ENCODE measurements around the gene SPRR1A.
"Not testable (repeated sequence)": the region's sequence is repeated elsewhere in the genome, so short reads cannot be mapped to it uniquely, and the experiment has no call there.

SPRR1A gene

DNA sequence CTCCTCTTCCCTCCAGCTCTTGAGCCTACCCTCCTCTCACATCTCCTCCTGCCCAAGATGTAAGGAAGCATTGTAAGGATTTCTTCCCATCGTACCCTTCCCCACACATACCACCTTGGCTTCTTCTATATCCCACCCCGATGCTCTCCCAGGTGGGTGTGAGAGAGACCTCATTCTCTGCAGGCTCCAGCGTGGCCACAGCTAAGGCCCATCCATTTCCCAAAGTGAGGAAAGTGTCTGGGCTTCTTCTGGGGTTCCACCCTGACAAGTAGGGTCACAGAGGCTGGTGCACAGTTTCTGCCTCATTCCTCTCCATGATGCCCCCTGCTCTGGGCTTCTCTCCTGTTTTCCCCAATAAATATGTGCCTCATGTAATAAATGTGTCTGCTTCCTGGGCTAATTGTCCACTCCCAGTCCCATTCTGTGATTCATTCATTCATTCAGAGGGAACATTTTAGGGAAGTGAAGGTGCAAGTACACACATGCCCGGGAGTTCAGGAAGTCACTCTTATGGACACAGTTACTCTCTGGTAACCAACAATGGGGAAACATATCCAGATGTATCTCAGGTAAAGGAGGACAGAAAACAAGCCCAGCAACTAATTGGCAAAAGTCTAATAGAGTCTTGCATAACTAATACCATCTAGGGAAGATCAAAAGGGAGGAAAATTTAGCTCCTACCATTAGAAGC lies 11.5 kb upstream of the SPRR1A start:
- no peak for DNase-seq (ENCODE audit: low spot score)

GRCh38 chr1:152976688-152977087 lies 7.2 kb upstream of the SPRR1A start:
- DNase-seq (ENCODE audit: low spot score) = no peak

- no peak for DNase-seq (ENCODE audit: low spot score)
Measured at GRCh38 chr1:152977614-152978013, 6.3 kb upstream of the SPRR1A start.

DNA sequence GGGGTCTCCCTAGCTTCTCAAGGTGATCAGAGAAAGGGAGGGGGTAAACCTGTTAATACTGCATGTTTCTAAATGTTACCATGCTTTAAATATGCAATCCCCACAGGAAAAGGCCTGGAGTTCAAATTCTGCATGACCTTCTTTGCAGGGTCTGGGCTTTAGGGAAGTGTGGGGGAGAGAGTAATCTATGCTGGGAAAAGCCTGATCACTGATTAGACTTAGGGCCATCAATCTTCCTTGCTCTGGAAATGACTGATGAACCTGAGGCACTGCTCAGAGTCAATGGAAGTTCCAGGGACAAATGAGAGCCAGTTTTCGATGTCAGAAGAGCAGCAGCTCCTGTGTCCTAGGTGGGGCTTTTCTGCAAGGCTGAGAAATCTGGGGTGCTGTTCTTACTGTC lies 3.2 kb upstream of the SPRR1A start:
- DNase-seq (ENCODE audit: low spot score) = no peak

DNA sequence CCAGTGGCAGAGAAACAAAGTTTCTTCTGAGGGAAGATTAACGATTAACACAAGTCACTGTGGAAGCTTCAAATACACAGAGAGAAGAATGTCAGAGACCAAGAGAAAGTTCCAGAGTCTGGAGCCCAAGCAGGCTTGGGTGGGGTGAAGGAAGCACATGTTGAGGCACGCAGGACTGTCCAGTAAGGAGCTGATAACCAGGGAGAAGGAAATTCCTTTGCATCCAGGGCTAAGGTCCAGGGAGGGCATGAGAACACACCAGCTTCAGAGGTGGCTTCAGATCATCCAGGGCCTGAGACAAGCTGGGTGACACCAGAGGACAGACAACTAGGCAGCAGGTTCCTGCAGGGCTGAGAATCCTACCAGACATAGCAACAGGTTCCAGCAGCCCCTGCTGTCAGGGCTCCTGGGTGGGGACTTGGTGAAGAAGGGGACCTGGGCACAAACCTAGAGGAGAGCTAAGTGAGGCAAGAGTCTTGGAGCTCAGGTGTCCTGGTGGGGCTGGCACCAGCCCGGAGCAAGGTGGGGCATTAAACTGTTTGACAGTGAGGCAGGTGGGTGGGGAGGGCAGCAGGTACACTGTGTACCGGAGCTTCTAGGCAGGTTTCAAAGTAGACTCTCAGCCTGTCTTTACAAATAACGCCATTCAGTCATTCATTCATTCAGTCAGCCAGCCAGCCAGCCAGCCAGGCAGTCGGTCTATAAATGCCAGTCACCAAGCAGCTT lies 2.6 kb upstream of the SPRR1A start:
- no peak for DNase-seq (ENCODE audit: low spot score)

DNA sequence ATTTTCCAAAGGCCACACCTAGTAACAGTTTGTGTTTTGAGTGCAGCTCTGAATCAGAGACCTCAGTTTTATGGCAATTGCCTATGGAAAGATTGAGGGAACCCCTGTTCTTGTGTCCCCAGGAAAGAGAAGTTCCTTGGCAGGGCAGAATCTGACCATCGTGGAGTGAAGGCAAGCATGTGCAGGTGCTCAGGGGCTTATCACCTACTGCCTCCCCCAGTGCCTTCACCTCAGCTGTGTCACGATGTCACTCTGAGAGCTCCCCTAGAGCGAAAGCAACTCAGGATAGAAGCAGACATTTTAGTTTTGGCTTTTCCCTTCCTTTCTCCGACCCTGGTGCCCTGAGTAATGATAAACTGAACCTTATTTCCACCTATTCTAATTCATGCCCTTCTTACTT lies 1.8 kb upstream of the SPRR1A start:
- DNase-seq (ENCODE audit: low spot score) = no peak

DNA sequence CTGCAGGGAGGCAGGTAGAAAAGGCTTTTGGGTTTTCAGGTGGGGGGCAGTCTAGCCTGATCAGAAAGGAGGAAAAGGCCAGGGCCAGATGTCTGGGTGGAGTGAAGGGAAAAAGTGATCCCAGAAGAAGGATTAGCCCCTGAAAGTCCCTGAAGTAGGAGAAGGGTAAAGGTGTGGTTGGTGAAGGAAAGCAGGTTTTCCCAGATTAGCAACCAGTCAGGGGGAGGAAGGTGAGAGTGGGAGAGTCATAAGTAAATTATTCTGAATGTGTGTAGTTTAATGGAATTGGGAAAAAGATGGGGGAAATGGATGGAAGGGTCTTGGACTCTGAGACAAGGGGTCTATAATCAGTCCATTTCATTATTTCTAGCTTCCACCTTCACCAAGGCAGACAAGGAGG lies 647 bp upstream of the SPRR1A start:
- no peak for DNase-seq (ENCODE audit: low spot score)

- DNase-seq (ENCODE audit: low spot score) = no peak
Measured at GRCh38 chr1:152986578-152986977, 2.7 kb downstream of the SPRR1A start.

GRCh38 chr1:152993186-152993585 lies 9.3 kb downstream of the SPRR1A start:
- DNase-seq (ENCODE audit: low spot score) = no peak

GRCh38 chr1:152995842-152996241 lies 12.0 kb downstream of the SPRR1A start:
- DNase-seq (ENCODE audit: low spot score) = no peak

DNA sequence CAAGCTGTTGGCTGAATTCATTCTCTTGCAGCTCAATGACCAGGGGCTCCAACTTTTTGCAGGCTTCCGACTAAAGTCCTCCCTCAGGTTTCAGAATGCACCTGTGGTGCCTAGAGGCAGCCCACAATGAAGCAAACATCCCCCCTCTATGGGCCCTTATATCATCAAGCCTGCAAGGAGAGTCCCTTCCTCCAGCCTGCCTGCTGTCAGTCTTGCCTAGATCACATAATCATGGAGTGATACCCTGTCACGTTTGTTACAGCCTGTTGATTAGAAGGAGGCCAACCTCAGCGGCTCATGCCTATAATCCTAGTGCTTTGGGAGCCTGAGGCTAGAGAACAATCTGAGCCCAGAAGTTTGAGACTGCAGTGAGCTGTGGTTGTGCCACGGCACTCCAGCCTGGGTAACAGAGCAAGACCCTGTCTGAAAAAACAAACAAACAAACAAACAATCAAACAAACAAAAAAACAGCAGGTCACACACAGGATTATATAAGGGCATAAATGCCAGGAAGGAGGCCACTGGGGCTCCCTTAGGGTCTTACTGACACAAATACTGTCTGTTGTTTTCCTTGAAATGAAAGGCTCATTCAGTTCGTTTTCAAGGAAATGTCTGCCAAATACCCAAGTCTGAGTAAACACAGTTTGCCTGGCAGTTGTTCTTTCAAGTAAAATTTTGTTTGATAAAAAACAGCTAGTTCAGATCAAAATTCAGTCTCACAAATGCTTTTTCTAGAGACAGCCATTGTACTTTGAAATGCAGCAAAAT lies 12.9 kb downstream of the SPRR1A start:
- DNase-seq (ENCODE audit: low spot score) = no peak

DNA sequence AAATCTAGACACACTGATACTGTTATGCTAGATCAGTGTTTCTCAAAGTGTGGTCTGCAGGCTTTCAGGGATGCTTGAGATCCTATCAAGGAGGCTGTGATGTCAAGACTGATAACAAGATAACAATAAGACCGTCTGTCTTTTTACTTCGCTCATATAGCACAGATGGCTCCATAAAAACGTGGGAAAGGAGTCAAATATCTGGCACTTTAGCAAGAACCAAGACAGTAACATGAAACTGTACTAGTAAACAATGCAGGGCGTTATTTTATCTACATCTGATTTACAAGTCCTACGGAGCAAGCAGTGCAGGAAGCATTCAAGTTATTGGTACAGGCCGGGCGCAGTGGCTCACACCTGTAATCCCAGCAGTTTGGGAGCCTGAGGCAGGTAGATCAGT lies 14.0 kb downstream of the SPRR1A start:
- DNase-seq (ENCODE audit: low spot score) = no peak

DNA sequence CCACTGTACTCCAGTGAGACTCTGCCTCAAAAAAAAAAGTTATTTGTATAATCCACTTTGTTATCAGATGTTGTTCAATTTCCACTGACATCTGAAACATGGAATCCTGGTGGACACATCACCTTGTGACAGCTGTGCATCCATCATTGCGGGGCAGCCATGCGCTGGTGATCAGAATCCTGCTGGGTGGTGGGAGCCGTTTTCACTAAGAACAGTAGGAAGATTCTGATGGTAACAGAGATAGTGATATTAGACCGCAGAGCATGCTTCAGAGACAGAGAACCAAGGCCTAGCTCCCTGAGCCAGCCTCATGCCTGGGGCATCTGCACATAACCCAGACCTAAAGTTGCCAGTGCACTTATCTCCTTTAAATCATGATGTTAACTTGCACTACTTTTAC lies 14.6 kb downstream of the SPRR1A start:
- DNase-seq (ENCODE audit: low spot score) = no peak

- no peak for DNase-seq (ENCODE audit: low spot score)
Measured at GRCh38 chr1:152999818-153000217, 15.9 kb downstream of the SPRR1A start.

DNA sequence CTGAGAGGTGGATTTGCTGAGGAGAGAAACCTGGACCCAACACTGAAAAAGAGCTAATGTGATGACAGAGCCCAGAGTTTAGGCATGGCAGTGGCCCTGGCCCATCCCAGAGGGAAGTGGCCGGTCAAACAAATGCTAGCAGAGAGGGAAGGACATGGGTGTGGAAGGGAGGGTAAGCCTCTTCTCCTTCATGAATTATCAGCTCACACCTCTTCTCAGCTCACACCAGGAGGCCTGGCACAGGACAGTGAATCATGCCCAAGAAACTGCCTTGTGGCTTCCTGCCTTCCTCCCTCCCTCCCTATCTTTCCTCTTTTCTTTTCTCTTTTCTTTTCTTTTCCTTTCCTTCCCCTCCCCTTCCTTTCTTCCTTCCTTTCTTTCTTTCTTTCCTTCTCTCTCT lies 16.4 kb downstream of the SPRR1A start:
- DNase-seq (ENCODE audit: low spot score) = no peak

DNA sequence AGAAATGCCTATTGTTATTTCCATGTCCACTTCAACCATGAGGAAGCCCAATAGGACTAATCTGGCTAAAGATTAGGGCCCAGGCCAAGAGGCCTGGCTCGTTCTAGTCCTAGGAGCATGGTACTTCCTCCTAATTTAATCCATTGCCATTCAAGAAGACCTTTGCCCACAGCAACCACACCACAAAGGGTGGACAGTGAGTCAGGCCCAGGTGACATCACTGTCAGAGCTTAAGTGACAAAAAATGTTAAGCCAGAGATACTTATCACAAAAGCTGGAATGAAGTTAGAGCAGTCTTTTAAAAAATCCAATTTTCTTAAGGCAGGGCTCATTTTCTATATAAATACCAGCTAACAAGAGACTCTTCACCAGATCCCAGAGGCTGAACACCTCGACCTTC lies 17.5 kb downstream of the SPRR1A start, which contains the start of gene SPRR3:
Gene SPRR3 (plus strand): TSS at position 368 of the 400 bp plus-strand sequence. CDS start 1,272 bp downstream, outside the sequence.
- no peak for DNase-seq (ENCODE audit: low spot score)

GRCh38 chr1:153011235-153011758 lies 27.4 kb downstream of the SPRR1A start:
- not testable (repeated sequence) for DNase-seq (ENCODE audit: low spot score)

DNA sequence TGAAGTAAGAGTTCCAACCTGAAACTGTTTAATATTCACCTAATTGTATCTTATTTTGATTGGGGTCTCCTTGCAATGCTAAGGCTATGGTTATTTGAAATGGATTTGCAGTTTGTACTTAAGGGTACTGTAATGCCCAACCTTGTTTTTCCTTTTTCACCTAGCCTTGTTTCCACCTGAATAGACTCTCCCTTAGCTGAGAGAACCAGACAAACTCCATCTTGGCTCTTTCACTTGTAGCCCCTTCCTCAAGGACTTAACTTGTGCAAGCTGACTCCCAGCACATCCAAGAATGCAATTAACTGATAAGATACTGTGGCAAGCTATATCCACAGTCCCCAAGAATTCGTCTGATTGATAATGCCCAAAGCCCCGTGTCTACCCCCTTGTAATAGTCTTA lies 37.9 kb downstream of the SPRR1A start:
- not testable (repeated sequence) for DNase-seq (ENCODE audit: low spot score)

DNA sequence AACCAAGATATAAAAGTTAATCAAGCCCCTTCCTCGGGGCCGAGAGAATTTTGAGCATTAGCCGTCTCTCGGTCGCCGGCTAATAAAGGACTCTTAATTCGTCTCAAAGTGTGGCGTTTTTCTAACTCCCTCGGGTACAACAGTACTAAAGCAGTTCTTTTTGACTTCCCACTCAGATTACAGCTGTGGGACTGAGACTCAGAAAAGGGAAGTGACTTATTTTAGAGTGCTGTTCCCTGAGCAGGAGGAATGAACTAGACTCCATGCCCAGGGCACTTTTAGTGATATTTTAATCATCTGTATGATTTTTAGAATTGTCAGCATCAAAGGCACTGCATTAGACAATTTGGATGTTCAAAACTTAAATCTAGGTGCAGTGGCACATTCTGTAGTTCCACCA lies 38.5 kb downstream of the SPRR1A start:
- DNase-seq (ENCODE audit: low spot score) = not testable (repeated sequence)

GRCh38 chr1:153023109-153023508 lies 39.2 kb downstream of the SPRR1A start:
- DNase-seq (ENCODE audit: low spot score) = no peak

- DNase-seq (ENCODE audit: low spot score) = no peak
Measured at GRCh38 chr1:153024413-153024812, 40.5 kb downstream of the SPRR1A start.

DNA sequence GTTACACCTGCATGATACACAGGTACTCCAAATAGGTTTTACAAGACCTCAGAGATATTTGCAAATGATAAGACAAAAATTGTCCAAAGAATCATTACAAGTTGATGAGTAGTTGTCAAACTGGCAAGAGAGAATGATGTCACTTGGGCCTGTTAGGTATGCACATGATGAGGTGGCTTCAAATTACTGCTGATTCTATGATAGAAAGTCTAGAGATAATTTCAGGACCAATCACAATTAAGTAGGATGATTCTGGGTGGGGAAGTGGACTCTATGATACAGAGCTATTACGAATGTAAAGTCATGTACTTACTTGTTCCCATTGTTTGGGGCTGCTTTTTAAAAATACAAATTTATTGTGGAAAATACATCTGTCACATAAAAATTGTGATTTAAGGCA lies 41.9 kb downstream of the SPRR1A start:
- DNase-seq (ENCODE audit: low spot score) = no peak

DNA sequence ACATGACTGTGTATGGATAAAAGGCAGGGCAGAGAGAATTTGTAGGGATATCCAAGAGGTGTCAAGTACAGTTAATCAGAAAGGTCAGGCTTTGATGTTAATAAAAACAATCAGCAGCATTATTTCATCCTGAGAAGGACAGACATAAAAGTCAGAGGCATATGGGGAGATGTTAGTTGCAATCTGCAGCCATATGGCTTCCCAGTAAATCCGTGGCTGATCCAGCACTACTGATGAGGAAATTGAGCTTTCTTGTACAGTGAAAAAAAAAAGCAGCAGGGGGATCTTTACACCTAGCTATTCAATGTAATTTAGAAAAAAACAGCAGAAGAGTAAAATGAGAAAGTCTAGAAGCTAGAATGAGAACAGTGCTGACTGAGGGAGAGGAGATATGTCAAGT lies 44.9 kb downstream of the SPRR1A start:
- no peak for DNase-seq (ENCODE audit: low spot score)
